GM23338 (cell line): ENCODE measurements around the gene ANKRD13C. TPM values are rescaled to one million over a fixed set of nuclear protein-coding genes. Genes with fewer than 3 reads are reported as not detected.

Experiments
- ATAC-seq: fragments of 200-7000 bp; cut with Tn5 transposase; 3 replicates; pipeline ENCODE4 v1.9.1; 2020
- DNase-seq: peaks from one replicate; pipeline ENCODE4 v3.0.0-alpha.2; 2015; ENCODE audit warnings: low spot score
- H2AFZ ChIP-seq: fragments of 200-600 bp; sonication (generic); 2 replicates; pipeline ENCODE4 v1.8.0; 2016; ENCODE audit warnings: antibody characterized with exemption, mild to moderate bottlenecking, moderate library complexity
- H3F3A ChIP-seq: fragments of 200-600 bp; sonication (generic); replicated peaks from 2 replicates; pipeline ENCODE4 v1.8.0; 2017; ENCODE audit warnings: antibody characterized with exemption, mixed run types, low read depth
- H3K27ac ChIP-seq: fragments of 200-600 bp; sonication (generic); 2 replicates; pipeline ENCODE4 v1.6.1; 2016; ENCODE audit warnings: low read depth
- H3K27me3 ChIP-seq: fragments of 200-600 bp; sonication (generic); 2 replicates; pipeline ENCODE4 v1.8.0; 2016; ENCODE audit warnings: mild to moderate bottlenecking, mixed run types, moderate library complexity; ENCODE audit not compliant: insufficient read depth
- H3K36me3 ChIP-seq: fragments of 200-600 bp; sonication (generic); 2 replicates; pipeline ENCODE4 v1.8.0; 2016; ENCODE audit warnings: mild to moderate bottlenecking; ENCODE audit not compliant: insufficient read depth
- H3K4me1 ChIP-seq: fragments of 200-600 bp; sonication (generic); 2 replicates; pipeline ENCODE4 v1.8.0; 2016; ENCODE audit warnings: mild to moderate bottlenecking, moderate library complexity; ENCODE audit not compliant: insufficient read depth
- H3K4me2 ChIP-seq: fragments of 200-600 bp; sonication (generic); 2 replicates; pipeline ENCODE4 v1.7.1; 2017; ENCODE audit warnings: mixed run types
- H3K4me3 ChIP-seq: fragments of 200-600 bp; sonication (generic); 2 replicates; pipeline ENCODE4 v1.6.1; 2016; ENCODE audit warnings: mixed run types
- H3K79me2 ChIP-seq: fragments of 200-600 bp; sonication (generic); replicated peaks from 2 replicates; pipeline ENCODE4 v1.8.0; 2017; ENCODE audit warnings: mild to moderate bottlenecking; ENCODE audit not compliant: insufficient read depth
- H3K9me2 ChIP-seq: fragments of 200-600 bp; sonication (generic); 2 replicates; pipeline ENCODE4 v1.8.0; 2017; ENCODE audit not compliant: insufficient read depth
- H4K20me1 ChIP-seq: fragments of 200-600 bp; sonication (generic); replicated peaks from 2 replicates; pipeline ENCODE4 v1.8.0; 2017; ENCODE audit warnings: mild to moderate bottlenecking; ENCODE audit not compliant: insufficient read depth
- H3K27ac Mint-ChIP-seq: 2 replicates; pipeline ENCODE4 v1.8.0; 2020; ENCODE audit warnings: inconsistent platforms, mild to moderate bottlenecking, moderate library complexity, mixed read lengths
- H3K27me3 Mint-ChIP-seq: 3 replicates; pipeline ENCODE4 v1.8.0; 2022; ENCODE audit warnings: low read depth, mild to moderate bottlenecking, moderate library complexity, mixed read lengths, inconsistent platforms; ENCODE audit not compliant: insufficient read depth, poor library complexity
- H3K36me3 Mint-ChIP-seq: 3 replicates; pipeline ENCODE4 v1.8.0; 2021; ENCODE audit warnings: low read depth, mild to moderate bottlenecking, inconsistent platforms, moderate library complexity, mixed read lengths
- H3K4me1 Mint-ChIP-seq: 3 replicates; pipeline ENCODE4 v1.8.0; 2020; ENCODE audit warnings: mild to moderate bottlenecking, inconsistent platforms, mixed read lengths
- H3K4me3 Mint-ChIP-seq: 3 replicates; pipeline ENCODE4 v1.8.0; 2021; ENCODE audit warnings: moderate library complexity, mild to moderate bottlenecking, inconsistent platforms, mixed read lengths
- H3K9me3 Mint-ChIP-seq: 3 replicates; pipeline ENCODE4 v1.8.0; 2020; ENCODE audit warnings: moderate library complexity, mild to moderate bottlenecking, inconsistent platforms, mixed read lengths
- CREB1 ChIP-seq: fragments of 250-450 bp; sonication (Bioruptor Pico); IDR thresholded peaks from 2 replicates; pipeline ENCODE4 v1.5.0; 2020; ENCODE audit warnings: low read depth, mild to moderate bottlenecking, moderate library complexity
- EZH2 ChIP-seq: fragments of 200-600 bp; sonication (generic); IDR thresholded peaks from one replicate; pipeline ENCODE4 v1.8.0; 2017; ENCODE audit warnings: antibody characterized with exemption, mild to moderate bottlenecking, low read depth; ENCODE audit not compliant: unreplicated experiment
- EZH2phosphoT487 ChIP-seq: fragments of 200-600 bp; sonication (generic); IDR thresholded peaks from one replicate; pipeline ENCODE4 v1.8.1; 2018; ENCODE audit warnings: antibody characterized with exemption; ENCODE audit not compliant: unreplicated experiment
- JUNB ChIP-seq: IDR thresholded peaks from one replicate; pipeline ENCODE4 v1.6.1; 2016; ENCODE audit warnings: antibody characterized with exemption; ENCODE audit not compliant: unreplicated experiment
- NANOG ChIP-seq: IDR thresholded peaks from 2 replicates; pipeline ENCODE4 v1.6.1; 2016; ENCODE audit warnings: antibody characterized with exemption, borderline replicate concordance
- STAT1 ChIP-seq: IDR thresholded peaks from one replicate; pipeline ENCODE4 v1.6.1; 2016; ENCODE audit warnings: antibody characterized with exemption; ENCODE audit not compliant: unreplicated experiment
- ZNF114 ChIP-seq: fragments of 250-450 bp; sonication (Bioruptor Pico); IDR thresholded peaks from 2 replicates; pipeline ENCODE4 v1.5.0; 2020; ENCODE audit warnings: mild to moderate bottlenecking, moderate library complexity
- ZNF331 ChIP-seq: fragments of 250-450 bp; sonication (Bioruptor Pico); IDR thresholded peaks from 2 replicates; pipeline ENCODE4 v1.5.0; 2020; ENCODE audit warnings: low read depth, mild to moderate bottlenecking, moderate library complexity
- polyA plus RNA-seq: library from polyadenylated mRNA; unstranded; fragments of >200 nt; fragmentation: Nextera tagmentation; extraction: Ambion mirVana; gene quantifications from 2 replicates; pipeline ENCODE4 v1.2.1, GENCODE V29; 2016
- total RNA-seq: library from RNA; depleted of rRNA; stranded (reverse); fragments of >200 nt; shearing (Covaris generic); gene quantifications from 2 replicates; pipeline ENCODE4 v1.2.3, GENCODE V29; 2014
- TF ChIP-seq, protein P1 (sequence below): IDR thresholded peaks from one replicate; pipeline ENCODE4 v1.6.1; 2018; ENCODE audit warnings: antibody characterized with exemption; ENCODE audit not compliant: unreplicated experiment

Gene ANKRD13C
- total and polyA plus RNA-seq, 2 experiments from 2014 or later: 12.3 to 32.5 TPM

DNA sequence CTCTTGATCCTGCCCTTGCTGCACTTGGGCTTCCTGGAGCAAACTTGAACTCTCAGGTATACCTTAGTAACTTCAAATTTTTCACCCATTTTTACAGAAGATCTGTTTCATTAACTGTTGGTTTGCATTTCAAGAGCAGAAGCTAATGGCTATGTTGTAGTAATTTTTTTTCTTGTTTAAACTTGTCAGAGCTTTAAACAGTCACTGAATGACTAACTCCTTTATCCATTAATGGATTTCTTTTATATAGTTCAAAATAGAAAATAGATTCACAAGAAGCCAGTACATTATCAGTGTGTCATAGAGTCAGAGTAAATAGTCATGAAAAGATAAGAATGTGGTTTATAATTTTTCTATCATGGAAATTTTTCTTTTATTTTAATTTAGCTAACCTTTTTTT lies 119.8 kb downstream of the ANKRD13C start:
- Histone ChIP-seq H3K79me2 (peaks cover 11% of the 10 kb centered on the region), H3K9me2 (no peaks in the 10 kb centered on the region), H3K4me1 (no peaks in the 10 kb centered on the region), H2AFZ (no peak overlapping the region), H3K36me3 (peaks cover 83% of the 10 kb centered on the region), H4K20me1 (peaks cover 4% of the 10 kb centered on the region; the same call in 1 of the 2 replicates), H3K4me3 (no peak overlapping the region), H3F3A (no peaks in the 10 kb centered on the region), H3K27me3 (no peaks in the 10 kb centered on the region), H3K4me2 (no peak overlapping the region), H3K27ac (no peak overlapping the region)
- no peak for ATAC-seq
- Mint-ChIP-seq H3K36me3 (peaks cover 93% of the 10 kb centered on the region), H3K27ac (0 out of 2 replicates have a peak overlapping the region, but pooled peaks have one; percentile 9), H3K4me3 (no peak overlapping the region), H3K27me3 (no peaks in the 10 kb centered on the region), H3K4me1 (no peaks in the 10 kb centered on the region), H3K9me3 (no peaks in the 10 kb centered on the region)
- no peak for DNase-seq
- TF ChIP-seq EZH2 (no peak), ZNF331 (CRISPR knock-in tag) (no peak)
- TF ChIP-seq, protein P1, sequence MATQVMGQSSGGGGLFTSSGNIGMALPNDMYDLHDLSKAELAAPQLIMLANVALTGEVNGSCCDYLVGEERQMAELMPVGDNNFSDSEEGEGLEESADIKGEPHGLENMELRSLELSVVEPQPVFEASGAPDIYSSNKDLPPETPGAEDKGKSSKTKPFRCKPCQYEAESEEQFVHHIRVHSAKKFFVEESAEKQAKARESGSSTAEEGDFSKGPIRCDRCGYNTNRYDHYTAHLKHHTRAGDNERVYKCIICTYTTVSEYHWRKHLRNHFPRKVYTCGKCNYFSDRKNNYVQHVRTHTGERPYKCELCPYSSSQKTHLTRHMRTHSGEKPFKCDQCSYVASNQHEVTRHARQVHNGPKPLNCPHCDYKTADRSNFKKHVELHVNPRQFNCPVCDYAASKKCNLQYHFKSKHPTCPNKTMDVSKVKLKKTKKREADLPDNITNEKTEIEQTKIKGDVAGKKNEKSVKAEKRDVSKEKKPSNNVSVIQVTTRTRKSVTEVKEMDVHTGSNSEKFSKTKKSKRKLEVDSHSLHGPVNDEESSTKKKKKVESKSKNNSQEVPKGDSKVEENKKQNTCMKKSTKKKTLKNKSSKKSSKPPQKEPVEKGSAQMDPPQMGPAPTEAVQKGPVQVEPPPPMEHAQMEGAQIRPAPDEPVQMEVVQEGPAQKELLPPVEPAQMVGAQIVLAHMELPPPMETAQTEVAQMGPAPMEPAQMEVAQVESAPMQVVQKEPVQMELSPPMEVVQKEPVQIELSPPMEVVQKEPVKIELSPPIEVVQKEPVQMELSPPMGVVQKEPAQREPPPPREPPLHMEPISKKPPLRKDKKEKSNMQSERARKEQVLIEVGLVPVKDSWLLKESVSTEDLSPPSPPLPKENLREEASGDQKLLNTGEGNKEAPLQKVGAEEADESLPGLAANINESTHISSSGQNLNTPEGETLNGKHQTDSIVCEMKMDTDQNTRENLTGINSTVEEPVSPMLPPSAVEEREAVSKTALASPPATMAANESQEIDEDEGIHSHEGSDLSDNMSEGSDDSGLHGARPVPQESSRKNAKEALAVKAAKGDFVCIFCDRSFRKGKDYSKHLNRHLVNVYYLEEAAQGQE: no peak

DNA sequence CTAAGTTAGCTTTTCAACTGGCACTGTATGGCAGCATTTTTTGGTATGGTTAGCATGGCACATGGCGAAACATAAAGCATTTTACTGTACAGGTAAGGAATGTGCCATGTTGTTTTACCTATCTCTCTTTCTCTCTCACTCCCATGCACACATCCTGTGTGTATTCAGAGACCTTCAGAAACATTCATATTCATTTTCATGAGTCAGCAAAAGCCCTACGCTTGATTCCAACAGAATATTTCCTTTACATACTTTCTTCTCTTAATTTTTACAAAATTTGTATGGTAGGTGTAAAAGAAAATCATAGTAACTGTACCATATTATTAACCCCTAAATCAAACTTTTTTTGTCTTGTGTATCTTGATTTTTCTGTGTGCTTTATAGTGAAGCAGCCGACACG lies 123.0 kb downstream of the ANKRD13C start:
- no peak overlapping the region for H3K4me3 ChIP-seq
- ATAC-seq (no peak), DNase-seq (no peak)
- H3K27me3 ChIP-seq: no peaks in the 10 kb centered on the region
- no peaks in the 10 kb centered on the region for H3K9me2 ChIP-seq
- peaks cover 4% of the 10 kb centered on the region for H4K20me1 ChIP-seq
- Mint-ChIP-seq H3K4me1 (peaks cover 3% of the 10 kb centered on the region; the same call in 1 of the 3 replicates), H3K27me3 (no peaks in the 10 kb centered on the region), H3K27ac (peak overlapping the region; percentile 58; the same call in 1 of the 2 replicates), H3K36me3 (peaks cover 84% of the 10 kb centered on the region), H3K4me3 (no peak overlapping the region), H3K9me3 (no peaks in the 10 kb centered on the region)
- no peaks in the 10 kb centered on the region; the same call in 1 of the 2 replicates for H3K4me1 ChIP-seq
- no peak overlapping the region for H2AFZ ChIP-seq
- peaks cover 79% of the 10 kb centered on the region for H3K36me3 ChIP-seq
- H3K79me2 ChIP-seq: peaks cover 39% of the 10 kb centered on the region
- no peak overlapping the region for H3K27ac ChIP-seq
- no peaks in the 10 kb centered on the region for H3F3A ChIP-seq
- no peak overlapping the region for H3K4me2 ChIP-seq
- TF ChIP-seq JUNB: no peak
- TF ChIP-seq, protein P1: no peak
- TF ChIP-seq CREB1: no peak
- no peak for TF ChIP-seq STAT1
- TF ChIP-seq NANOG: no peak
- TF ChIP-seq ZNF114 (CRISPR knock-in tag): no peak
- TF ChIP-seq EZH2phosphoT487: no peak
